ENCODE data around the gene VLDLR. TPM values are rescaled to one million over a fixed set of nuclear protein-coding genes. Genes with fewer than 3 reads are reported as not detected.

VLDLR gene
- total RNA-seq, 6 experiments from 2014 or later: 6.9 to 8.8 (median 8.1) TPM

DNA sequence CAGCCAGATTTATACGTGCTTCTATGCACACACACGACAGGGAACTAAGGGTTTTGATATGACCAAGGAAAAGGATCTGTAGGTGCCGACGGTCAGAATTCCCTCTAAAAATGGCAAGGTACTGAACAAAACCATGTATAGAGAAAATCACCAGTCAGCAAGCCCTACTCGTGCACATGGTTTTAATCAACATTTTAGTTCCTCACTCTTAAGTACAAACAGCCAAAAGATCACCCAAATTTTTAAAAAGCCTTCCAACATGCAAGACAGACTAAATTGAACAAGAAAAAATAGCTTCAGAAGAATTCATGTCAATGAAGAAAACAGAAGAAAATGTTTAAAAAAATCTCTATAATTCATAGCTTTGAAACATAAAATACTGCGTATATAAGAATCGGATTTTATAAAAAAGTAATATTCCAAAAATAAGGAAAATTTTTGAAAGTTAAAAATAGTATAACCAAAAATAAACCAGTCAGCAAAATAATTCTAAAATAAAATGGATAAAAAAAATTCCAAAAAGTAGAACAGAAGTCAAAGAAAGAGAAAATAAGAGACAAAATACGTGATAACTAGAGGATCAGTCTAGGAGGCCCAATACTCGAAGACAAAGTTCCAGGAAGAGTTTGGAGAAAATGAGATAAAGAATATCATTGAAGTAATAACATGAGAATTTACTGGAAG is 52.7 kb downstream of the VLDLR start:
- TF ChIP-seq, protein P1, sequence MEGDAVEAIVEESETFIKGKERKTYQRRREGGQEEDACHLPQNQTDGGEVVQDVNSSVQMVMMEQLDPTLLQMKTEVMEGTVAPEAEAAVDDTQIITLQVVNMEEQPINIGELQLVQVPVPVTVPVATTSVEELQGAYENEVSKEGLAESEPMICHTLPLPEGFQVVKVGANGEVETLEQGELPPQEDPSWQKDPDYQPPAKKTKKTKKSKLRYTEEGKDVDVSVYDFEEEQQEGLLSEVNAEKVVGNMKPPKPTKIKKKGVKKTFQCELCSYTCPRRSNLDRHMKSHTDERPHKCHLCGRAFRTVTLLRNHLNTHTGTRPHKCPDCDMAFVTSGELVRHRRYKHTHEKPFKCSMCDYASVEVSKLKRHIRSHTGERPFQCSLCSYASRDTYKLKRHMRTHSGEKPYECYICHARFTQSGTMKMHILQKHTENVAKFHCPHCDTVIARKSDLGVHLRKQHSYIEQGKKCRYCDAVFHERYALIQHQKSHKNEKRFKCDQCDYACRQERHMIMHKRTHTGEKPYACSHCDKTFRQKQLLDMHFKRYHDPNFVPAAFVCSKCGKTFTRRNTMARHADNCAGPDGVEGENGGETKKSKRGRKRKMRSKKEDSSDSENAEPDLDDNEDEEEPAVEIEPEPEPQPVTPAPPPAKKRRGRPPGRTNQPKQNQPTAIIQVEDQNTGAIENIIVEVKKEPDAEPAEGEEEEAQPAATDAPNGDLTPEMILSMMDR (IDR thresholded peaks at IDR 0.05): no peak
- H3K9me3 Mint-ChIP-seq: no peaks in the 10 kb centered on the region
- H3K27me3 Mint-ChIP-seq (ENCODE audit: insufficient read depth): peaks cover 1% of the 10 kb centered on the region; the same call in 1 of the 2 replicates
- DNase-seq: no peak
- H3K4me3 Mint-ChIP-seq: no peak overlapping the region
- no peaks in the 10 kb centered on the region for H3K36me3 Mint-ChIP-seq (ENCODE audit: low read depth)
- H3K4me1 Mint-ChIP-seq (ENCODE audit: low read depth): no peaks in the 10 kb centered on the region; the same call in 1 of the 2 replicates
- no peak overlapping the region for H3K27ac Mint-ChIP-seq

DNA sequence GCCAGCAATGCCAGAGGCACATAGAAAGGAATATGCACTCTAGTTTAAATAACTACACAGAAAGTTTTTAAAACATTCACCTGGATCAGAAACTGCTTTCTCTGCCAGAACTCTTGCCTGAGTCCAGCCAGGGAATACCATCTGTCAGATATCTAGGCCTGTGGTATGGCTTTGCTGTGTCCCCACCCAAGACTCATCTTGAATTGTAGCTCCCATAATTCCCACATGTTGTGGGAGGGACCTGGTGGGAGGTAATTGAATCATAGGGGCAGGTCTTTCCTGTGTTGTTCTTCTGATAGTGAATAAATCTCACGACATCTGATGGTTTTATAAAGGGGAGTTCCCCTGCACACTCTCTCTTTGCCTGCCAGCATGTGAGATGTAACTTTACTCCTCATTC is 54.2 kb downstream of the VLDLR start:
- TF ChIP-seq, protein P1 (IDR thresholded peaks at IDR 0.05): no peak
- Mint-ChIP-seq H3K27ac (no peak overlapping the region), H3K4me1 (ENCODE audit: low read depth) (no peaks in the 10 kb centered on the region; the same call in 1 of the 2 replicates), H3K36me3 (ENCODE audit: low read depth) (no peaks in the 10 kb centered on the region), H3K9me3 (no peaks in the 10 kb centered on the region), H3K4me3 (no peak overlapping the region), H3K27me3 (ENCODE audit: insufficient read depth) (peaks cover 1% of the 10 kb centered on the region; the same call in 1 of the 2 replicates)
- DNase-seq: no peak

DNA sequence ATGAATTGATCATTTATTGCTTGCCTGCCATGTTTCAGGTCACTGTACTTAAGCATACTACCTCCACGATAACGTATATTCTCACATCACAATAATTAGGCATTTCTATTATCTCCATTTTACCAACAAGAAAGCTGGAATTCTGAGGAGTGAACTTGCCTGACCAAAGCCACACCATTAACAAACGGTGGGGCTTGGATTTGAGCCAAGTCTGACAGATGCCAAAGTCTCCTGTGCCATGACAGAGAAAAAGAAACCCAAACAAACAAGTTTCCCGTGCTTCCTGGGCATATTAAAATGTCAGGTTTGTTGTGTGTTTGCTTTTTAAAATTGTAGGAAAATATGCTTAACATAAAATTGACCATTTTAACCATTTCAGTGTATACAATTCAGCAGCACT is 54.9 kb downstream of the VLDLR start:
- H3K27me3 Mint-ChIP-seq (ENCODE audit: insufficient read depth): peaks cover 1% of the 10 kb centered on the region; the same call in 1 of the 2 replicates
- DNase-seq: no peak
- no peaks in the 10 kb centered on the region for H3K36me3 Mint-ChIP-seq (ENCODE audit: low read depth)
- TF ChIP-seq, protein P1 (IDR thresholded peaks at IDR 0.05): no peak
- H3K9me3 Mint-ChIP-seq: no peaks in the 10 kb centered on the region
- H3K27ac Mint-ChIP-seq: no peak overlapping the region
- no peak overlapping the region for H3K4me3 Mint-ChIP-seq
- H3K4me1 Mint-ChIP-seq (ENCODE audit: low read depth): no peaks in the 10 kb centered on the region; the same call in 1 of the 2 replicates

DNA sequence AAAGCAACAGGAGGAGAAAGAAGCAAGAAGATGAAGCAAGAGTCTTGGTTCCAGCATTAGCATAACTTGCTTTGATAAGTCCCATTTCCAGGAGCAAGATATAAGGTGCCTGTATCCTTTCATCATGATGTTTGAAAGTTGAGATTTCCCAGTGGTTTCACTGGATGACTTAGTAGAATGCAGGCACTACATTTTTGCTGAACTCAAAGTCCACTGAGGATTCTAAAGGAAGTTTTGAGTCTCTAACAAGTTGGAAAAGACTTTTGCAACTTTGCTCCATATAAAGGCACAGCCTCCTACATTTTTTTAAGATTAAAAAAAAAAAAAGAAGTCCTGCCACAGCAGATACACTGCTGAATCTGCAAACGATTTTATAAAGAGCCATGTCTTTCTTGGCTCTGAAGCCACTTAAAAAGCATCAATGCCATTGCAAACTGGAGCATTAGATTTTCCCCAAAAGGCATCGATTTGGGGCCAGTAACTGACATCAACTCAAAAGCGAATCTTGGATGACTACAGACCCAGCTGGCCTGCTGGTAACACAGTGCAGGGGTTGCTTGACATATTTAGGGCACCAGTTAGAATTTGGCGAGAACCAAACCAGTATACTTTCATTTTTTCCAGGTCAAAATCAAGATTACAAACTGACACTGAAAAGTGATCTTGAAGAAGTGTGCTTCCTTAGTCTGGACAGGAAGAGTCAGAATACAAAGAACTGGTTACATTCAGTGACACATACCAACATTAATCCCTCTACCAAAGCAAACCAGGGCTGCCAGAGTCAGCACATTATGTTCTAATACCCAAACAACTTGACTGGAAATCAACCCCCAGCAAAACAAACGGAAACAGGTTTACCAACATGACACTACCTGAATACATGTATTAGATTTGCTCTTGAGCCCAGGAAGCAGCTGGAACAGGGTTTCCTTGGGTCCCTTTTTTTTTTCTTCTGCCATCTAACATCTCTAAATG is 56.6 kb downstream of the VLDLR start:
- H3K36me3 Mint-ChIP-seq (ENCODE audit: low read depth): no peaks in the 10 kb centered on the region
- no peak overlapping the region for H3K27ac Mint-ChIP-seq
- H3K9me3 Mint-ChIP-seq: no peaks in the 10 kb centered on the region
- no peak for DNase-seq
- no peak overlapping the region for H3K4me3 Mint-ChIP-seq
- TF ChIP-seq, protein P1 (IDR thresholded peaks at IDR 0.05): no peak
- peaks cover 1% of the 10 kb centered on the region; the same call in 1 of the 2 replicates for H3K27me3 Mint-ChIP-seq (ENCODE audit: insufficient read depth)
- H3K4me1 Mint-ChIP-seq (ENCODE audit: low read depth): no peaks in the 10 kb centered on the region; the same call in 1 of the 2 replicates

DNA sequence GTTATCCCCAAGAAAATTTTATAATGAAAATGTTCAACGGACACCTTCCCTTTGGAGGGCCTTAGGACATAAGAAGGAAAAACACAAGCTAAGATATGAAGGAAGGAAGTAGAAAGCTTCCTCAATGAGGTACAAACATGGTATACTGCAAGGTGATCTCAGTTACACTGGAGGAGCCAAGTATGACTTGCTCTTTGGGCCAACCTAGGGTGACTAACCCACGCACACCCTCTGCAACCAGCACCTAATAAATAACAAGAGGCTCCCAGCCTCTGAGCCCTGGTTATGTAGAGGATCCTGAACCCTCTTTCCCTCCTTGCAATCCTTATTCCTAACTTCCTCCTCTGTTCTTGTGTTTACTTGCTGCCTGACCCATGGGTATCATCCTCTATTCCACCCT is 57.4 kb downstream of the VLDLR start:
- TF ChIP-seq, protein P1 (IDR thresholded peaks at IDR 0.05): no peak
- H3K27ac Mint-ChIP-seq: no peak overlapping the region
- H3K27me3 Mint-ChIP-seq (ENCODE audit: insufficient read depth): peaks cover 1% of the 10 kb centered on the region; the same call in 1 of the 2 replicates
- no peaks in the 10 kb centered on the region for H3K36me3 Mint-ChIP-seq (ENCODE audit: low read depth)
- no peaks in the 10 kb centered on the region; the same call in 1 of the 2 replicates for H3K4me1 Mint-ChIP-seq (ENCODE audit: low read depth)
- no peaks in the 10 kb centered on the region for H3K9me3 Mint-ChIP-seq
- no peak for DNase-seq
- no peak overlapping the region for H3K4me3 Mint-ChIP-seq

Data from HFFc6 (cell line).